GM10847 (cell line): Measurements from ENCODE around the gene LPP.

Source experiments
- POLR2A ChIP-seq: IDR thresholded peaks from 2 replicates; pipeline ENCODE4 v1.6.1; 2011; ENCODE audit not compliant: insufficient read length; ENCODE audit errors: extremely low read depth

LPP gene

GRCh38 chr3:188294823-188295487, 141.0 kb downstream of the LPP start:
- no peak for TF ChIP-seq POLR2A

GRCh38 chr3:188295876-188296275, 141.9 kb downstream of the LPP start:
- no peak for TF ChIP-seq POLR2A

DNA sequence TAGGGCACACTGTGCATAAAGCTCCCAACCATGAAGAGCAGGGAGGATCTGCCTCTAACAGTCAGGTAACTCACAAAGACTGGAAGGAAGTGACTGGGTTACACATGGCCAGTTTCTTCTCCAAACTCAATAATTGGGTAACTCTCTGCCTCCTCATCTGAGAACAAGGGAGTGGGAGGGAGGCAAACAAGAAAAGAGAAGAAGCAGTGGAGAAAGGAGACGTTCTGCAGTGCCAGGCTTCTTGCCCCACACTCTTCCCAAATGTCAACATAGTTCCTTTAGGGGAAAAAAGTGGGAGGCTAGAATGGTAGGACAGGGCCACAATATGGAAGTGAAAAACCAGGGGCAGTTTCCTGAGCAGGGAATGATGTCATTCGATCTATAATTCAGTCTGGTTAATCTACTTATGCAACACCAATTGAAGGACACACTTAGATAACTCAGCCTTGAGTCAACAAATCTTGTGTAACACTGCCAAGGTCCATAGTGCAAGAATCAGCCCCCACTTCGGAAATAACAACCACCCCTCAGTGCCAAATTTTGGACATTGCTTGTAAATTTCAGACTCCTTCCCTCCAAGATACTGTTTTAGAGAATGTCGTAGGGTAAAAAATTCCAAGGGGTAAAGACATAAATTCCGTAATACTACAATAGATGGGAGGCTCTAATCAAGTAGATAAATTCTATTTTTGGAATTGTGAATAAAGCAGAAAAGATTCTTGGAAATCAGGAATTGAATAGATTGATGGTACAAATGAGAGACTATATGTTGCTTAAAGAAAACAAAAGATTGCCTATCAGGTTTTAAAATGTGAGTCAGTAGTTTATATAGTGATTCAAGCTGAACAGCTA, 143.0 kb downstream of the LPP start:
- TF ChIP-seq POLR2A = no peak

- TF ChIP-seq POLR2A = no peak
Measured at GRCh38 chr3:188298585-188298984, 144.6 kb downstream of the LPP start.

- no peak for TF ChIP-seq POLR2A
Measured at GRCh38 chr3:188299068-188299467, 145.1 kb downstream of the LPP start.

DNA sequence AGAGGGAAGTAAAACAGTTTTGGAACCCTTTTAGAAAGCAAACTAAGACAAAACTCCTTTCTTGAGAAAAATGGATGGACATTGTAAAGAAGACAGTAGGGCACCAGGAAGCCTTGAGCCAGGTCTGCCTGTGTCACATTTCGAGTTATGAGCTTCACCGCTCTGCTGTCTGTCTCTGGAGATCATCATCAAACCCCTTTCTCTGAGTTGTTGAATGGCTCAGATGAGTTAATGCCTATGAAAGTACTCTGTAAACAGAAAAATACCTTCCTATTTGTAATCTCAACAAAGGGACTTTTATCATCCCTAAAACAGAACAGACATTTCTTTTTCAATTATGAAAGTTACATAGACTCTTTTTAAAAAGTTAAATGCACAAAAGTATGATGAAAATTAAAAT, 145.8 kb downstream of the LPP start:
- no peak for TF ChIP-seq POLR2A

GRCh38 chr3:188301147-188301546, 147.2 kb downstream of the LPP start:
- TF ChIP-seq POLR2A = no peak

DNA sequence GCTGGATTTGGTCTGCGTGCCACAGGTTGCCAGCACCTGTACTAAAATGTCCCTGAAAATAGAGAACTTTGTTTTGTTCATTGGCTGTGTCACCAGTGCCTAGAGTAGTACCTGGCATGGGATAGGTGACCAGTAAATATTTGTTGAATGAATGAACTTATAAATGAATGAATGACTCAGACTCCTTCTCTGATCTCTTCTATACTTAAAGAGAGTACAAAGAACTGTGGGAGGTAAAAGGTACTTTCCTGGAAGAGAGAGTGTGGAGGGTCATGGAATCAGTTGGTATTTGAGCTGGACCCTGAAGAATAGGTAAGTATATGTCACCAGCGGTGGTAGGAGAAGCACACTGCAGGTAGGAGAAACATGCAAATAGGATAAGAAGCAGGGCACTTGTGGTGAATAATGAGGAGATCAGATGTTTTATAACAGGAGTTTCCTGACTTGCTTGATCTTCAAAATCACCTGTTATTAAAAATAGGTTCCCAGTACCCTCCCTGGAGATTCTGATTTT, 149.4 kb downstream of the LPP start:
- no peak for TF ChIP-seq POLR2A

DNA sequence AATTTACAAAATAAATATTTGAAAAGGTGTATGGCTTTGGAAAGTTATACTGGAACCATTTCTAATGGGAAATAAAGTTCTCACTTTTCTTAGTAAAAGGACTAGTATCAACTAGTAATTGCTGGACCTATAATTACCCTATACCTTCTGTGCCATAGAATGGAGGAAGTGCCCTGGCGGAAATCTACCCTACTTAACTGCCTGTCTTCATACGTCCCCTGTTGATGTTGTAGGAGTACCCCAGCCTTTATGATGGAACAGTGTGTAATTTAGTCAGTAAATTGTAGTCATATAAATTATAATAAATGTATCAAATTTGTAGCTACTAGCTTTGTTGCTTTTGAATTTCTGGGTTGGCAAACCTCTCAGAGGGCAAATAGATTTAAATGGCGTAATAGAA, 149.9 kb downstream of the LPP start:
- no peak for TF ChIP-seq POLR2A

DNA sequence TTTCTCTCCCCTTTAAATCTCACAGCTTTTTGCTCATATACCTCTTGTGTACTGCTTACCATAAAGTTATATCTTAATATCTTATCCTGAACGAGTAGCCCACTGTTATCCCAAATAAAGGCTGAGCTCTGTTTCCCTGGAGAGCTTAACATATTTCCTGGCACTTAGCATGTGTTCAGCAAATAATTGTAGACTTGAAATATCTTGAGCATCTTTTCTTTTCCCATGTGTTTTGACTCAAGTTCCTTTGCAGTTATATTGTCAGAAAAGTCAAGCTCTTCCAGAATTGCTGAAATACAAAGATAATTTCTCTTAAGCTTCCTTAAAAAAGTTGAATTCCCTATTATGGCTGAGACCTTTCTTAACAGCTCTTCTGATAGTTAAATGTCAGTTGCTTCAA, 150.5 kb downstream of the LPP start:
- TF ChIP-seq POLR2A = no peak

GRCh38 chr3:188305220-188305619, 151.3 kb downstream of the LPP start:
- TF ChIP-seq POLR2A = no peak

DNA sequence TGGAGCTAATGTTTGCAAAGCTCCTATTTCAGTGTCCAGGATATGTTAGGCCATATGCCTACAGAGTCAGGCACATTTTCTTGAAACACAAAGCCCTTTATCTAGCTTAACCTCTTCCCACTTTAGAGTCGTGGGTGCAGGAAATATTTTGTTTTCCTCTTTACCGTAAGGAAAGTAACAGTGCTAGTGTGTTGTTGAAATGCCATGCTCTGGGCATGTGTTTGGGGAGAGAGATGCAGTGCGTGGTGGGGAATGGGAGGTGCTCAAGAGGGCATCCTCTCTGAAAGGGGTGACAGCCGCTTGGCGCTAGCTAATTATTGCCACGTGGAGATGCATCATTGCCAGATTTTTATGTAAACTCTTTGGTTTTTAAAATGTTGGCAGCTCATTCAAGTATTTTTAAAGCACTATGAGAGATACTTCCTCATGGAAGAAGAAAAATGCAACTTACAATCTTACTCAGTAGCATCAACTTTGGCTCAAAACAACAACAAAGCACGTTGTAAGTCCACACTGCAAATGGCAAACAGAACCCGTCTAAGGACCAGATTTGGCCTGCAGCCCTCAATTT, 152.6 kb downstream of the LPP start:
- no peak for TF ChIP-seq POLR2A

- TF ChIP-seq POLR2A = no peak
Measured at GRCh38 chr3:188309437-188310269, 155.7 kb downstream of the LPP start.

DNA sequence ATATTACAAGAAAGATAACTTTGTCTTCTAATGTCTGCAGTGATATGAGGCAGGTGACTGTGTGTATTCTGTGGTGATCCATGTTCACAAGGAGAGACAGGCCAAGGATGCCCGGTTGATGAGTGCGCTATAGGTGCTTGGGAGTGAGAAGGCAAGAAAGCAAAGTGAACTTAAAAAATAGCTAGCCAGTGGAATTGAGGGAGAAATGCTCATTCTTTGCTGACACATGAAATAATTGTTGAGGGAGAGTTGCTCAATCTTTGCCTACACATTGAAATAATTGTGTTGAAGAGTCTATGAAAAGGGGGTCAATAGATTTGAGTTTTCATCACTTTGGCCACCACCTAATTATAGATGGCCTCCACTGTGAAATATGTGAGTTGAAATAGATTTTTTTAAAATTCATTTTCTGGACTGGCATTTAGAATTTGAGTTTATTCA, 156.3 kb downstream of the LPP start:
- no peak for TF ChIP-seq POLR2A

GRCh38 chr3:188315553-188315952, 161.6 kb downstream of the LPP start:
- TF ChIP-seq POLR2A = no peak

- TF ChIP-seq POLR2A = no peak
Measured at GRCh38 chr3:188316021-188316722, 162.2 kb downstream of the LPP start.
